T-helper 17 cell (primary cell): ENCODE measurements around the gene TDP1. TPM values are rescaled to one million over a fixed set of nuclear protein-coding genes. Genes with fewer than 3 reads are reported as not detected.

ENCODE experiments used
- ATAC-seq: fragments of 150-1000 bp; cut with Tn5 transposase; 2 replicates; pipeline ENCODE4 v1.10.0; 2021; ENCODE audit warnings: mild to moderate bottlenecking, moderate library complexity
- DNase-seq, 3 donors: peaks; one replicate each; pipeline versions ENCODE4 v3.0.0 to v3.0.0-alpha.2; 2020 to 2021
- H3K9me3 ChIP-seq: one replicate; pipeline ENCODE4 v1.7.0; 2013; ENCODE audit warnings: low read length, mild to moderate bottlenecking; ENCODE audit not compliant: control insufficient read depth, poor library complexity, severe bottlenecking
- H3K27ac Mint-ChIP-seq: one replicate; pipeline ENCODE4 v1.8.0; 2022; ENCODE audit warnings: mild to moderate bottlenecking, moderate library complexity, mixed read lengths
- H3K27me3 Mint-ChIP-seq: one replicate; pipeline ENCODE4 v1.8.0; 2022; ENCODE audit warnings: mixed read lengths
- H3K36me3 Mint-ChIP-seq: one replicate; pipeline ENCODE4 v1.8.0; 2022; ENCODE audit warnings: low read depth, mixed read lengths
- H3K4me1 Mint-ChIP-seq: one replicate; pipeline ENCODE4 v1.8.0; 2022; ENCODE audit warnings: mild to moderate bottlenecking, mixed read lengths
- H3K4me3 Mint-ChIP-seq: one replicate; pipeline ENCODE4 v1.8.0; 2022; ENCODE audit warnings: mild to moderate bottlenecking, moderate library complexity, mixed read lengths
- total RNA-seq, 4 donors: library from RNA in 2 of 4; stranded (reverse) in 2 of 4; gene quantifications; one replicate each; pipeline ENCODE4 v1.2.3 and lab custom pipeline; 2022 to 2026

Gene TDP1
- total RNA-seq, 2 donors from 2014 or later: 50.5 to 53.9 TPM

DNA sequence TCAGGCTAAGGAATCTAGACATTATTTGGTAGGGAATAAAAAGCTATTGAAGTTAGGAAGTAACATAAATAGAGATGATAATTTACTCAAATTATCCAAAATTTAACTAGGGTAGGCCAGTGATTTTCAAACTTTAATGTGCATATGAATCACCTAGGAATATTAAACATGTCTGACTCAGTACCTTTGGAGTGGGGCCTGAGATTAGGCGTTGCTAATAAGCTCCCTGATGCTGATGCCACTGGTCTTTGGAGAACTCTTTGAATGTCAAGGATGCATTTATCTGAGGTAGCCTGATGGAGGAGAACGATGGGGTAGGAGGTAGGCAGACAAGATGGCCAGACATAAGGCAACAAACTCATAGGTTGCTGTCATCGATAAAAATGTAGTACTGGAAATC lies 34.4 kb upstream of the TDP1 start:
- peaks cover 2% of the 10 kb centered on the region for H3K4me1 Mint-ChIP-seq
- DNase-seq: no peak
- no peak overlapping the region for H3K27ac Mint-ChIP-seq
- no peak overlapping the region for H3K4me3 Mint-ChIP-seq
- peaks cover 3% of the 10 kb centered on the region for H3K36me3 Mint-ChIP-seq
- no peaks in the 10 kb centered on the region for H3K9me3 ChIP-seq
- peaks cover 10% of the 10 kb centered on the region for H3K27me3 Mint-ChIP-seq
- no peak for ATAC-seq

DNA sequence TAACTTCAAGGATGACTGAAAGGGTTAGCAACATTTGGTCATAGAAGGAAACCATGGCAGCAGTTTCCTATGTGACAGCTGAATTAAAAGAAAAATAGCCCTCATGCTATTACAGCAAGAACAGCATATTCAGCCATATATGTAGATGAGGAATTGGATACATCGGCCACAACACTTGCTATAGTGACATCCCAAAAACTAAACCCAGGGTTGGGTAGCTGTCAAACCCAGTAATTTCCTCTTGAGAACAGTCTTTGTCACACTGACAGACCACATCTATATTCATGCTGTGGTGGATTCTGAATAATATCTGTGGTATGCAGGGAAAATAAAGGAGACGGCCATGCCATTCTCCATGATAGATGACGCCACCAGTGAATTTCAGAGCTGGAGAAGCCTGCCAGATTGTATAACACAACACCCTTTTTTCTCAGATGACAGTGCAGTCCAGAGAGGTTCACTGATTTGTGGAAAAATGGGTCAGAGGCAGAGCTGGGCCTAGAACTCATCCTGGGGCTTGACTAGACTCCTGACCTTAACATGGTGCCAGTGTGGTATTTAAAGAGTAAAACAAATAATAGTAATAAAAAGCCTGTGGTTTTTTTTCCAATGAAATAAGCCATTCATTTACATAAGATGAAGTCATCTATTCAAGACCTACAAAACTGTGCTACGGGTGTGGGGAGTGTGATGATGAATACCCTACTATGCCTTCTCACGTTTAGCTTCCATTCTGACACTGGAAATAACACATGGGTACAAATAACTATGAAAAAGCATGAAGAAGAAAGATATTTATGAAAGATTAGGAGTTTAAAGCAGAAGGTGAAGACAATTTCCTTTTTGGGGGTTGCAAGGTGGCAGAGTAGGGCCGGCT lies 33.5 kb upstream of the TDP1 start:
- peaks cover 8% of the 10 kb centered on the region for H3K27me3 Mint-ChIP-seq
- H3K4me1 Mint-ChIP-seq: peaks cover 2% of the 10 kb centered on the region
- H3K4me3 Mint-ChIP-seq: no peak overlapping the region
- no peak overlapping the region for H3K27ac Mint-ChIP-seq
- no peaks in the 10 kb centered on the region for H3K9me3 ChIP-seq
- no peak for DNase-seq
- peaks cover 3% of the 10 kb centered on the region for H3K36me3 Mint-ChIP-seq
- no peak for ATAC-seq

DNA sequence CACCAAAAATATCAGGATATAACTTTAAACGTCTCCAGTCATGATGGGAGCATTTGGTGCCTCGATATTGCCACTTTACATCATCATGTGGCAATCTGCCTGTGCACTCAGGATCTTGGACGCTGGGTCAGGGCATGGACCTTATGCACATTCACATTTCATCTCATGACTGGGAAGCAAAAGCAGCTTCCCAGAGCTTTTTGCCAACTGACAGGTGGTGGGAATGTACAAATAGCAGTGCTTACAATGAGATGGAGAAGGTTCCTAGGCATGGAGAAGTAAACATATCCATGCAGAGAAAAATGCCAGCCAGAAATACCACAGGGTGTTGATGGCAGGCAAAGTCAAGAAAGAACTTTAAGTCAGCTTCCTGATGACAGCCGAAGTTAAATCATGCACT lies 31.5 kb upstream of the TDP1 start:
- H3K27ac Mint-ChIP-seq: no peak overlapping the region
- H3K9me3 ChIP-seq: no peaks in the 10 kb centered on the region
- DNase-seq: no peak
- no peaks in the 10 kb centered on the region for H3K27me3 Mint-ChIP-seq
- no peak overlapping the region for H3K4me3 Mint-ChIP-seq
- H3K36me3 Mint-ChIP-seq: peaks cover under 1% of the 10 kb centered on the region
- ATAC-seq: no peak
- peaks cover 2% of the 10 kb centered on the region for H3K4me1 Mint-ChIP-seq

DNA sequence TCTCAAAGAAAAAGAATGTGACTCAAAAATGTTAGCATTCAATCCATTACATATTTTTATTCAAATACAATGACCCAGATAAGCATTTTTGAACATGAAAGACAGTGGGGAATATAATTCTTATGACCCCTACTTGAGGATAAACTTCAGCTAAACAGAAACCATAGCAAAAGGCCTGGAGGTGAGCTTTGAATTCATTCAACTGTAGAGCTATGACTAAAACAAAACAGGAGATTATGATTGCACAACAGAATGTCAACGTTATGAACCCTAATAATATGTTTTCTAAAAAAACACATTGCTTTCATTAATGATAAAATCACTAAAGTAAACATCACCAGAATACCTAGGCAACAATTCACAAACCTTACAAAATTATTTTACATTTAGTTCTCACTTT lies 29.0 kb upstream of the TDP1 start:
- no peak overlapping the region for H3K4me3 Mint-ChIP-seq
- ATAC-seq (no peak), DNase-seq (no peak)
- no peaks in the 10 kb centered on the region for H3K9me3 ChIP-seq
- H3K36me3 Mint-ChIP-seq: peaks cover 2% of the 10 kb centered on the region
- H3K27ac Mint-ChIP-seq: no peak overlapping the region
- H3K4me1 Mint-ChIP-seq: peaks cover 2% of the 10 kb centered on the region
- H3K27me3 Mint-ChIP-seq: no peaks in the 10 kb centered on the region

DNA sequence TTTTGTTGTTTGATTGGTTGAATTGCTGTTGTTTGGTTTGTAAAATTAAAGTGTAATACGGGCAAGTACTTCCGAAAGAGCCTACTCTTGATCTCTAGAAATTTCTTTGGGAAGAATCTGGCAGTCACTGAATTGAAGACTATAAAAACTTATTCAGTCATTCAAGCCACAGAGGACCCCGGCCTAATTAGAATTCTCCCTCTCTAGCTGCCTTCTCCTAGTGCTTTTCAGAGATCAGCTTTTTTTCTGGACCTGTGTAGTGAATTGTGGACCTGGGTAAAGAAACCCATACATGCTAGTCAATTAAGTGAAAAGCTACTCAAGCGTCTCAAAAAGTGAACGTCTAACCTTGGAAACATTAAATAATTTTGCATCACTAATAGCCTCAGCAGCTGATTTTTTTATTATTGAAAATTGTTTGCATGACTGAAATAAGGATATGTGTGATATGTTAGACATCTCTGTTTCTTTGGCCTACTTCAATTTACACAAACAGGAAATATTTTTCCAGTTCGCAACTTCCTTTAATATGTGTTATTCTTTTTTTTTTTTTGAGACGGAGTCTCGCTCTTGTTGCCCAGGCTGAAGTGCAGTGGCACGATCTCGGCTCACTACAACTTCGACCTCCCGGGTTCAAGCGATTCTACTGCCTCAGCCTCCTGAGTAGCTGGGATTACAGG lies 28.4 kb upstream of the TDP1 start:
- DNase-seq (no peak), ATAC-seq (no peak)
- H3K4me1 Mint-ChIP-seq: peaks cover 2% of the 10 kb centered on the region
- no peaks in the 10 kb centered on the region for H3K27me3 Mint-ChIP-seq
- no peak overlapping the region for H3K4me3 Mint-ChIP-seq
- peaks cover 2% of the 10 kb centered on the region for H3K36me3 Mint-ChIP-seq
- peak overlapping the region; percentile 41 for H3K27ac Mint-ChIP-seq
- no peaks in the 10 kb centered on the region for H3K9me3 ChIP-seq

DNA sequence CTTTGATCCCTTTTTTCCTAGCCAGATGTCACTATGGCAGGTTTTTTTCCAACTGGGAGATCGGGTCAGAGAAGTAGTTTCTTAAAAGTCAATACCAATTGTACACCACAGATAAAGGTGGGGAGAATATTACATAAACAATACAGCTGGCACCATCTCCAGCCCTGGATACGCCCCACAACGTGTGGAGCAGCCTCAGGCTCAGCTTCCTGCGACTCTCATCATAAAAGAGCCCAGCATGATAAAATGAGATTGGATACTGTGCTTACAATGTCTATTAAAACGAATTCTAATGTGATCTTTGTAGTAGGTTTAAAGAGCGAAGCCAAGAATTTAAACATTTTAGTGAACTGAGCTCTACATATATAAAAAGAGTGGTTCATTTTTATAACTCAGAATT lies 22.7 kb upstream of the TDP1 start:
- H3K36me3 Mint-ChIP-seq: peaks cover 10% of the 10 kb centered on the region
- no peak overlapping the region for H3K4me3 Mint-ChIP-seq
- no peaks in the 10 kb centered on the region for H3K9me3 ChIP-seq
- ATAC-seq: no peak
- H3K4me1 Mint-ChIP-seq: peaks cover 7% of the 10 kb centered on the region
- DNase-seq: no peak
- no peak overlapping the region for H3K27ac Mint-ChIP-seq
- peaks cover 8% of the 10 kb centered on the region for H3K27me3 Mint-ChIP-seq

DNA sequence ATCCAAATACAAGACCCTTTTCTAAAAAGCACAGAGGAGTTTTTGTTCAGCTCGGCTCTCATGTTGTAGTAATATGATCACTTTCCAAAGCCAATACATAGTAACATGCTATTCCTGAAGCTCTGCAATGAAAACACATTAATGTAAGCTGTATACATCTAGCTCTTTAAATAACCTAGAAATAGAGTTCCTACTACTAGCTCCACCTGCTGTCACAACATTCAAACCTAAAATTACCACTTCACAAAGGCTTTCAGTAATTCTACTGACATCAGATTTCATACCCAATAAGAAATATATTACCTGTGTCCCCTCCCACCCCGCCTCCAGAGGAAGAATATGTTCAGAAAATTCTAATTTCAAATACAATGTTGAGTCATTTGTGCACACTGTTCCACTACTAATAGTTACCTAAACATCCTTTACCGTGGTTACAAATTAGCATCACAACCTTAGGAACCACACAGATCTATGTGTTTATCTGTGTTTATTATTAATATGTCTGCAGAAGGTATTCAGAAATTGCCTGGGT lies 19.0 kb upstream of the TDP1 start:
- peaks cover 12% of the 10 kb centered on the region for H3K4me1 Mint-ChIP-seq
- peaks cover 8% of the 10 kb centered on the region for H3K36me3 Mint-ChIP-seq
- H3K4me3 Mint-ChIP-seq: no peak overlapping the region
- no peaks in the 10 kb centered on the region for H3K9me3 ChIP-seq
- ATAC-seq: no peak
- peaks cover 8% of the 10 kb centered on the region for H3K27me3 Mint-ChIP-seq
- DNase-seq: no peak
- no peak overlapping the region for H3K27ac Mint-ChIP-seq

DNA sequence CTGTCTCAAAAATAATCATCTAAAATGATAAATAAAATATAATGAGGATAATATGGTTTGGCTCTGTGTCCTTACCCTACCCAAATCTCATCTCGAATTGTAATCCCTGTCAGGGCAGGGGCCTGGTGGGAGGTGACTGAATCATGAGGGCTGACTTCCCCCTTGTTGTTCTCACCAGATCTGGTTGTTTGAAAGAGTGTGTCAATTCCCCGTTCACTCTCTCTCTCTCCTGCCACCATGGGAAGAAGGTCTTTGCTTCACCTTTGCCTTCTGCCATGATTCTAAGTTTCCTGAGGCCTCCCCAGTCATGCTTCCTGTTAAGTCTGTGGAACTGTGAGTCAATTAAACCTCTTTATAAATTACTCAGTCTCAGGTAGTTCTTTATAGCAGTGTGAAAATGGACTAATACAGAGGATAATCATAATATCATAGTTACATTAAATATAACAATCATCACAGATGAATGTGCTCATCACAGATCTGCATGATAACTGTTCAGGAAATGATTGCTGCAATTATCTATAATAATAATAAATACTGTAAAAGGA lies 13.8 kb upstream of the TDP1 start:
- peaks cover 2% of the 10 kb centered on the region for H3K36me3 Mint-ChIP-seq
- no peak for ATAC-seq
- H3K4me1 Mint-ChIP-seq: peaks cover 7% of the 10 kb centered on the region
- no peak overlapping the region for H3K4me3 Mint-ChIP-seq
- H3K27ac Mint-ChIP-seq: no peak overlapping the region
- DNase-seq: no peak
- no peaks in the 10 kb centered on the region for H3K27me3 Mint-ChIP-seq
- no peaks in the 10 kb centered on the region for H3K9me3 ChIP-seq

DNA sequence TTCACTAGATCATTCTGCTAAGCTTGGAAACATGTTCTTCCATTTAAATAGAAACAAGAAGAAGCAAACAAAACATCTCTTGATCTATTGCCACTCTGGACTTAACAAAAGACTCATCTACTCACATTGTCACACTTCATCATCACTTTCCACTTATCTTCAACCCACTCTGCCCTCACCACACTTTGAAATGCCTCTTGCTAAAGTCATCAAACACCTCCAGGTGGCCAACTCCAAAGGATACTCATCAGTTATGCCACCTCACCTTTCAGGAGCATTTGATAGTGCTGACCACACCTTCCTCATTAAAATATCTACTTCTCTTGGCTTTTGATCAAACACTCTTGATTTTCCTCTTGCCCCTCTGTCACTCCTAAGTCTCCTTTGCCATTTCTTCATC lies 8.4 kb upstream of the TDP1 start:
- ATAC-seq (no peak), DNase-seq (no peak)
- no peak overlapping the region for H3K27ac Mint-ChIP-seq
- peaks cover 2% of the 10 kb centered on the region for H3K4me1 Mint-ChIP-seq
- H3K9me3 ChIP-seq: no peaks in the 10 kb centered on the region
- no peaks in the 10 kb centered on the region for H3K27me3 Mint-ChIP-seq
- peaks cover 7% of the 10 kb centered on the region for H3K36me3 Mint-ChIP-seq
- no peak overlapping the region for H3K4me3 Mint-ChIP-seq

DNA sequence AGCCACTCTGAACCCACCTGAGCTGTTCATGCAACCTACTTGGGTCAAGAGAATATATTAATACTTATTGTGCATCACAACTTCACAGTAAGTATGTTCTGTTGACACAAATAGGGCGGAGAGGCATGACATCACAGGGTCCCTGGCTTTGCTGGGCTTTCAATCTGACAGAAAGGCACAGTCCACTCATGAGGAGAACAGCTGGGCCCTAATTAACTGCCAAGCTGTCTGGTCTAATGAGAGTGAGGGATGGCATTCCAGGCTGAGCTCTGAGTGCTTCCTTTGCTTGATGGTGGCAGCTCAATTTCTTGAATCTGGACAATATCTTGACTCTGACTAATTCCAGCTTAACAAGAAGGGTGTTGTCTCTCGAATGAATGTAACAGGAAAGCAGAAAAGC lies 3.2 kb upstream of the TDP1 start:
- H3K4me1 Mint-ChIP-seq: peaks cover 21% of the 10 kb centered on the region
- H3K27ac Mint-ChIP-seq: no peak overlapping the region
- no peak overlapping the region for H3K4me3 Mint-ChIP-seq
- DNase-seq: no peak
- ATAC-seq: no peak
- H3K27me3 Mint-ChIP-seq: no peaks in the 10 kb centered on the region
- H3K36me3 Mint-ChIP-seq: peaks cover 2% of the 10 kb centered on the region
- no peaks in the 10 kb centered on the region for H3K9me3 ChIP-seq

DNA sequence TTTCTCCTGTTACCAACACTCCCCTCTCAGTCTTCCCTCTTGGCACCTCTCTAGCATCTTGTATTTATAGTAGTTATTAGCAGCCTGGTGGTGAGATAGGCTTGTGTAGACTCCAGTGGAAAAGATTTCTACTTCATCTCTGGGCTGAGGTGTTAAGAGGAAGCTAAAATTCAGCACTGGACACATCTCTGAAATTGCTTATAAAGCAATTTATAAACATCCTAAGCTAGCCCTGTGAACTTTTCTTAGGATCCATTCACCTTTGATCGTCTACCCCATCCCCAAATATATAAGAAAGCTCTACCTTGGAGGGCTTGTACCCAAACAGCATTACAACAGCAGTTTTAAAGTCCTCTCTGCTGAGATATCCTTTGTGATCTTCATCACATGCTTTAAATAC lies 2.1 kb upstream of the TDP1 start:
- peaks cover 23% of the 10 kb centered on the region for H3K4me1 Mint-ChIP-seq
- H3K27ac Mint-ChIP-seq: peak overlapping the region; percentile 94
- H3K36me3 Mint-ChIP-seq: peaks cover 2% of the 10 kb centered on the region
- ATAC-seq (no peak), DNase-seq (no peak)
- no peaks in the 10 kb centered on the region for H3K9me3 ChIP-seq
- no peak overlapping the region for H3K4me3 Mint-ChIP-seq
- H3K27me3 Mint-ChIP-seq: no peaks in the 10 kb centered on the region

DNA sequence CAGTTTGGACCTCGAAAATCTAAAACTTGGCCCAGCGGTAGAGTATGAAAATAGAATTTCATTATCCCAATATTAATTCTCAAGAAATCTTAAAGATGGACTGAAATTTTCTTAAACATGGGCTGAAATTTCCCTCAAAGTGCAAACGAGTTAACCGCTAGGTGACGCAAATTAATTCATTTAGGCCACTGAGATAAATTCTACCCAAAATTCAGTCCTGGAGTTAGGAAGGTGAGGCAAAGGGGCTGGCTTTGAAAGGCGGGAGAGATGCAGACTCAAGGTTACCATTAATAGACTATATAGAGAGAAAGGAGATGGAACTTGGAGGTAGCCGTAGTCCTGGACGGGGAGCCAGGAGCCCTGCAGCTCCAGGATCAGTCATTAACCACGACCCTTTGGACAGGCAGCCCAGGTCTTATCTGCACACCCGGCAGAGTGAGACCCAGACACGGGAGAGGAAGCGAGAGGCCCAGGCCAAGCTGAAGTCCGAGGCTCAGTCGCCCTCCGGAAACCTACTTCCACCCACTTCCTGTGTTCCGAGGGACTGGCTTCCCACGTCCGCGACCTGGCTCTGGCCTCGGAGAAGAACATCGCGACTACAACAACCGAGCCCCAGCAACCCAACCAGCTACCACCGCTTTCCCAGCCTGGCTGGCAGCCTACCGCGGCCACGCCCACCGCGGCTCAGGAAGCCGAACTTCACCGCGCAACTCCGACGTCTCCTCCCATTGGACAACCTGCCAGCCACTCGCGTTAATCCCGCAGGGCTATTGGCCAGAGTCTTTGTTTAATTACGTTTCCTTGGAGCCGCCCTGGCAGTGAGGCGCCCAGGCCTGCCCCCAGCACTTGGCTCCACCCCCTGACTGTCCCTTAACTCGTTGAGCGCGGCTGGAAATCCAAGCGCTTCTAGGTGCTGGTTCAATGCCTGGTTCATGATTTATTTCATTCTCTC lies 1.4 kb upstream of the TDP1 start, which contains the start of gene EFCAB11:
Gene EFCAB11 (minus strand): TSS at position 661 of the 952 bp plus-strand sequence. CDS start 70 bp downstream, at position 591.
- DNase-seq (peak; percentile 84 to 93 (median 90)), ATAC-seq (peak; percentile 84)
- Mint-ChIP-seq H3K27me3 (no peaks in the 10 kb centered on the region), H3K27ac (peak within 1 kb of the TSS; percentile 94), H3K4me3 (peak within 1 kb of the TSS; percentile 97), H3K4me1 (peaks cover 23% of the 10 kb centered on the region), H3K36me3 (peaks cover 2% of the 10 kb centered on the region)
- no peaks in the 10 kb centered on the region for H3K9me3 ChIP-seq
